SK-N-SH (cell line): ENCODE results near the gene CASP8AP2.
"Not testable (repeated sequence)": the region's sequence is repeated elsewhere in the genome, so short reads cannot be mapped to it uniquely, and the experiment has no call there.

ENCODE experiments used
- CTCF ChIP-seq: fragments of 200-600 bp; sonication (generic); IDR thresholded peaks from 2 replicates; pipeline ENCODE4 v1.6.1; 2017; ENCODE audit warnings: antibody characterized with exemption, mild to moderate bottlenecking, moderate library complexity
- SMC3 ChIP-seq: IDR thresholded peaks from 2 replicates; pipeline ENCODE4 v1.6.1; 2012; ENCODE audit warnings: low read depth, low read length, improper control_type of control experiment
- TAF1 ChIP-seq: IDR thresholded peaks from 2 replicates; pipeline ENCODE4 v1.6.1; 2012; ENCODE audit warnings: low read depth, mild to moderate bottlenecking, low read length, moderate library complexity, borderline replicate concordance
- TCF12 ChIP-seq: IDR thresholded peaks from 2 replicates; pipeline ENCODE4 v1.4.0; 2012

- not testable (repeated sequence) for TF ChIP-seq SMC3, CTCF, TAF1, TCF12
These were observed 46.4 kb upstream of the CASP8AP2 start for GRCh38 chr6:89783293-89783692.
